HUES6 (cell line): Measurements from ENCODE around the gene LAMC3.

Source experiments
- H3K27ac ChIP-seq: 2 replicates; pipeline ENCODE4 v1.7.0; 2013; ENCODE audit warnings: low read depth, mild to moderate bottlenecking, low read length, inconsistent platforms
- H3K27me3 ChIP-seq: 2 replicates; pipeline ENCODE4 v1.6.1; 2013; ENCODE audit warnings: low read length; ENCODE audit not compliant: control insufficient read depth, insufficient read depth
- H3K36me3 ChIP-seq: 2 replicates; pipeline ENCODE4 v1.6.1; 2013; ENCODE audit warnings: low read length; ENCODE audit not compliant: control insufficient read depth, insufficient read depth
- H3K4me1 ChIP-seq: 2 replicates; pipeline ENCODE4 v1.6.1; 2013; ENCODE audit warnings: low read length; ENCODE audit not compliant: control insufficient read depth, insufficient read depth
- H3K4me3 ChIP-seq: 2 replicates; pipeline ENCODE4 v1.5.1; 2013; ENCODE audit warnings: low read depth, low read length
- H3K9ac ChIP-seq: one replicate; pipeline ENCODE4 v1.6.1; 2013; ENCODE audit warnings: mild to moderate bottlenecking, low read length
- H3K9me3 ChIP-seq: 2 replicates; pipeline ENCODE4 v1.6.1; 2013; ENCODE audit warnings: low read depth, low read length; ENCODE audit not compliant: control insufficient read depth, insufficient read depth

The LAMC3 gene

DNA sequence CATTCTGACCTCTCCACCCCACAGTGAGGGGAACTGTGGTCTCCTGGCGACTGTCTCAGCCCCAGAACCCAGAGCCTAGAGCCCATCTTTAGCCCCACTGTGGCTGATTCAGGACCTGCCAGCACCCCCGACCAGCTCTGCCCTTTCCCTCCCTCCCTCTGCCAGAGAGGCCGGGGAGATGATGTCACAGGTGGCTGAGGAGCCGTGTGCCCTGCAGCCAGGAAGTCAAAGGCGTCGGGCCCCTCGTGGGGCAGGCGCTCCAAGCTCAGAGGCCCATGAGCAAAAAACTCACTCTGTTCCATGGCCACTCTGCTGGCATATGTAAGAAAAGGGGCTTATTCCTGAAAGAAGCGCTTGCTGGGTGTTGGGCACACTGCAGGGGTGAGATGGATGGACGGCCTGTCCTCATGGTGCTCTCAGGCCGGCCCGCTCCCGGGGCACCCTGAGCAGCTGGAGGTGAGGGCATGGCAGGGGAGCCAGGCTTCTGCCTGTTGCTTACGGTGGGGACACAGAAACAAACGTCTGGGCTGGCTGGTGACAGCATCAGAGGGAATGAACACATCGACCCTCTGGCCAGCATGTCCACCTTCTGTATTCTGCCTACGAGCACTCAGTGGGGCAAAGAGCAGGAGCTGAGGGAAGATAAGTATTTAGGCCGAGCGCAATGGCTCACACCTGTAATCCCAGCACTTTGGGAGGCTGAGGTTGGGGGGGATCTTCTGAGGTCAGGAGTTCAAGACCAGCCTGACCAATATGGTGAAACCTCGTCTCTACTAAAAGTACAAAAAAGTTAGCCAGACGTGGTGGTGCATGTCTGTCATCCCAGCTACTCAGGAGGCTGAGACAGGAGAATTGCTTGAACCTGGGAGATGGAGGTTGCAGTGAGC lies 41.1 kb downstream of the LAMC3 start:
- Histone ChIP-seq H3K4me3 (no peak overlapping the region), H3K4me1 (no peaks in the 10 kb centered on the region), H3K27me3 (no peaks in the 10 kb centered on the region), H3K9ac (no peak overlapping the region), H3K36me3 (peaks cover 7% of the 10 kb centered on the region; the same call in 1 of the 2 replicates), H3K9me3 (no peaks in the 10 kb centered on the region), H3K27ac (no peak overlapping the region)

DNA sequence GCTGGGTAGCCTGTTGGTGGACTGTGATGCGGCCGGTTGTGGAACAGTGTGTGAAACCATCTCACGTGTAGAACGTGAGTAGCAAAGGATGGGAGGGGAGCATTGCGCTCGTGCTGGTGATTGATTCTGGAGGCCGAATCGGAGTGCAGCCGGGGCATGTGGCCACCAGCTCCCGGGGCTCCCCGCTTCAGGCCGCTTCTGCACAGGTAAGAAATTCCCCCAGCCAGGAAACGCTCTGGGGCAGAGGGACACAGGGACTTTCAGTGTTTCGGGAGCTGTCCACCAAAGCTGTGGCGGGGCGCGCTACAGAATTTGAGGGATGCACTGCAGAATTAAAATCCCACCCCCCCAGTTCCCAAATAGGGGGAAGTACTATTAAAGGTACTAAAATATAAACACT lies 41.9 kb downstream of the LAMC3 start:
- H3K4me3 ChIP-seq, result no peak overlapping the region
- no peaks in the 10 kb centered on the region for H3K9me3 ChIP-seq
- H3K36me3 ChIP-seq, result peaks cover 7% of the 10 kb centered on the region; the same call in 1 of the 2 replicates
- H3K27ac ChIP-seq, result no peak overlapping the region
- H3K27me3 ChIP-seq, result no peaks in the 10 kb centered on the region
- no peaks in the 10 kb centered on the region for H3K4me1 ChIP-seq
- no peak overlapping the region for H3K9ac ChIP-seq

DNA sequence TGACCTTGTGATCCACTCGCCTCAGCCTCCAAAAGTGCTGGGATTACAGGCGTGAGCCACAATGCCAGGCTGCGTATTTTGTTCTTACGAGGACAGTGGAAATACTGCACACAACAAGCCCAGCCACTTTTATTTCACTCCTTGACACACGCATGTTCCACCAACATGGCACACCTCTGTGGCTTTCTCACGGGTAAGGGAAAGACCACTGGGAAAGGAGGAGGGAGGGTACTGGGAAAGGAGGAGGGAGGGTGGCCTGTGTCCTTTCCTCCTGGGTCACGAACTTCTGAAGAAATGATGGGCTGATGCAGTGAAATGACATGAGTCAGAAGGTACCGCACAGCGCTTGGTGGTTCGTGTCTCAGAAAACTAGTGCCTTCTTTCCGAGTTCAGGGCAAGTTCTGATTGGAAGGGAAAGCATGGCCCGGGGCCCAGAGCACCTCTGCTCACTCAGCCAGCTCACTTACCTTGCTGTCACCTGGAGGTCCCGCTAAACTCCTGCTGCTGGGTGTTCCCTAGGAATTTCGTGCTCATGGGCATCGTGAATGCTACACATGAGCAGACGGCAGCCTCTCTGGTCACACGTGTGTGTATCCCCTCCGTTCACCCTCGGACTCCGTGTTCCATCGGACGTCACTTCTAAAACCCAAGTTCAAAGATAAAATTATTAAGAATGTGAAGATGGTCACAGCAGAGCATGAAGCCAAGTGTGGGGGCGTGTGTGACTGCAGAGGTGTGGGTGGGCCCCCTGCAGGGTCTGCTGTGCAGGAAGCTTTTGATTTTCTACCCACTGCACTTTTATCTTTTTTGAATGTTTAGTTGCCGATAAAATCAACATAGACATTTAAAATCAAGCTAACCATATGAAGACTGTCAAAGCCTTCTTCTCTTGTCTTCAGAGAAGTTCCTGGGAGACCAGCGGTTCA lies 42.9 kb downstream of the LAMC3 start:
- H3K27me3 ChIP-seq, result no peaks in the 10 kb centered on the region
- no peaks in the 10 kb centered on the region for H3K4me1 ChIP-seq
- H3K27ac ChIP-seq, result no peak overlapping the region
- no peaks in the 10 kb centered on the region for H3K9me3 ChIP-seq
- peaks cover 7% of the 10 kb centered on the region; the same call in 1 of the 2 replicates for H3K36me3 ChIP-seq
- no peak overlapping the region for H3K9ac ChIP-seq
- no peak overlapping the region for H3K4me3 ChIP-seq

DNA sequence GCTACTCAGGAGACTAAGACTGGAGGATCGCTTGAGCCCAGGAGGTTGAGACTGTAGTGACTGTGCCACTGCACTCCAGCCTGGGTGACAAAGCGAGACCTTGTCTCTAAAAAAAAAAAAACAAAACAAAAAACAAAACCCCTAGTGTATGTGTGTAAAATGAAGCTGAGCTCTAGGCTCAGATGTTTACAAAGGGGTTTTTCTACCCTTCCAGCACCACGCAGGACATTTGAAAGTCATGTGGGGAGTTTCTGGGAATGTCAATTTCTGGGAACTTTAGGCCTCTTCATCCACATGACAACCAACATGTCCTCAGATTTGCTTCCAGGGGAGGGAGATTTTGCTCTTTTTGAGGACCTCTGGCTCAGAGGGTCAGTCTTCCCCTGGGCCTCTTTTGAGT lies 44.9 kb downstream of the LAMC3 start:
- H3K9ac ChIP-seq, result no peak overlapping the region
- peaks cover 6% of the 10 kb centered on the region; the same call in 1 of the 2 replicates for H3K36me3 ChIP-seq
- no peaks in the 10 kb centered on the region for H3K4me1 ChIP-seq
- no peaks in the 10 kb centered on the region for H3K9me3 ChIP-seq
- H3K27me3 ChIP-seq, result no peaks in the 10 kb centered on the region
- no peak overlapping the region for H3K27ac ChIP-seq
- H3K4me3 ChIP-seq, result no peak overlapping the region

DNA sequence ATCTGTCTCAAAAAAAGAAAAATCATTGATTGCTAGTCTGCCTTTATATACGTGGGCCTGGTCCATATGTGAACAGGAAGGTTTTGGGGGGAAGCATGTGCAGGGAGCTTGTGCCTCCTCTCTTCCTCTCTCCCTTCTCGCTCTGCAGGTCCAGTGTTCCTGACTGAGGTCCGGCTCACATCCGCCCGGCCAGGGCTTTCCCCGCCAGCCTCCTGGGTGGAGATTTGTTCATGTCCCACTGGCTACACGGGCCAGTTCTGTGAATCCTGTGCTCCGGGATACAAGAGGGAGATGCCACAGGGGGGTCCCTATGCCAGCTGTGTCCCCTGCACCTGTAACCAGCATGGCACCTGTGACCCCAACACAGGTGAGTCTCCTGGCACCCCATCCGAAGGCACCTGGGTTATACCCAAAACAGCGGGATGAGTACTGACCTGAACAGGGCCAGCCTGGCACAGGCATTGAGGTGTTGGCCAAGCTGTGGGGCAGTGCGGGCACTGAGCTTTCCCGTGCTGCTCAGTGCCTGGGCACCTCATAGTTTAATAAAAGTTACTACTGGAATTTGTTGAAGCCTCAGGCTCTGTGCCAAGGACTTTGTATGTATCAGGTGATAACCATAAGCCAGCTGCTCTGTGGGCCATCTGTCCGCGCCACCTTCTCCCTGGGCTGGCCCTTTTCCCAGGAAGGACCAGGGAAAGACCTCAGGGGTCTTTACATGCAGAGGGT lies 48.0 kb downstream of the LAMC3 start:
- no peaks in the 10 kb centered on the region for H3K9me3 ChIP-seq
- no peaks in the 10 kb centered on the region for H3K27me3 ChIP-seq
- H3K4me1 ChIP-seq, result no peaks in the 10 kb centered on the region
- peaks cover 12% of the 10 kb centered on the region; the same call in 1 of the 2 replicates for H3K36me3 ChIP-seq
- no peak overlapping the region for H3K4me3 ChIP-seq
- no peak overlapping the region for H3K27ac ChIP-seq
- no peak overlapping the region for H3K9ac ChIP-seq

DNA sequence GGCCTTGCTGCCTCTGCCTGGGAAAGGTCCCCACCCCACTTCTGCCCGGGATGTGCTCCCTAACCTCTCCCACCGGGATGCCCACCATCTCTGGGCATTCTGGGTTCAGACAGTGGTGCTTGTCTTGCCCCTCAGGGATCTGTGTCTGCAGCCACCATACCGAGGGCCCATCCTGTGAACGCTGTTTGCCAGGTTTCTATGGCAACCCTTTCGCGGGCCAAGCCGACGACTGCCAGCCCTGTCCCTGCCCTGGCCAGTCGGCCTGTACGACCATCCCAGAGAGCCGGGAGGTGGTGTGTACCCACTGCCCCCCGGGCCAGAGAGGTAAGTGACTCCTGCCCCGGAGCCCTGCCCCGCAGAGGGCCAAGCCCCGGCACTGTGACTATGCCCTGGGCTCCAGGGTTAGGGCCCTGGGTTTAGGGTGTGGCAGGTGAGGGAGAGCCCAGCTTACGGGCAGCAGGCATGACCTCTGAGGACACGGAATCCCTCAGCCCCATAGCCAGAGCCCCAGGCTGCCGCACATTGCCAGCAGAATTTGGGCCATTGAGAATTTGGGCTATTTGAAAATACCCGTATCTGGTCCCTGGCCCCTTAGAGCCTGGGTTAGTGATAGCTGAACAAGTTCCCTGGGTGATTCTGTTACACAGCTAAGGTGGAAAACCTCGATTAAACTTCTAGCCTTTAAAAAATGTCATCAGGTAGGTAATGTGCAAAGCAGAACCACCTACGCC lies 52.1 kb downstream of the LAMC3 start:
- H3K36me3 ChIP-seq, result peaks cover 16% of the 10 kb centered on the region; the same call in 1 of the 2 replicates
- no peak overlapping the region for H3K27ac ChIP-seq
- H3K9me3 ChIP-seq, result no peaks in the 10 kb centered on the region
- H3K9ac ChIP-seq, result no peak overlapping the region
- no peaks in the 10 kb centered on the region for H3K4me1 ChIP-seq
- H3K27me3 ChIP-seq, result no peaks in the 10 kb centered on the region
- no peak overlapping the region for H3K4me3 ChIP-seq

DNA sequence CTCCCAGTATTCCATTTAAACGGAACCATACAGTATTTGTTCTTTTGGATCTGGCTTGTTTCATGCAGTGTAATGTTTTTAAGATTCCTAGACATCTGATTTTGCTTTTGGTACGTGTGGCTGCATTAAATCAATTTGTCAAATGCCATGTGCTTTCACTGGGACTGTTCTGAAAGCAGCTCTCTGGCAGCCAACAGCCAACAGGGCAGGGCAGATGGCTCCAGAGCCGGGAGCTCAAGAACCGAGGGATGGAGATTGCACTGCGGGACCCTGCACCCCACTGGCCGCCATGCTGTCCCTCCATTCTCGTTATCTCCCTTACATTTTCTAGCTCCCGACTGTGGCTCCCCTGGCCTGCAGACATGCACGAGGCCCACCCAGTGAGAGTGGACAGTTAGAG lies 54.0 kb downstream of the LAMC3 start:
- H3K27ac ChIP-seq, result no peak overlapping the region
- H3K4me3 ChIP-seq, result no peak overlapping the region
- no peaks in the 10 kb centered on the region for H3K9me3 ChIP-seq
- no peaks in the 10 kb centered on the region for H3K4me1 ChIP-seq
- H3K9ac ChIP-seq, result no peak overlapping the region
- no peaks in the 10 kb centered on the region for H3K27me3 ChIP-seq
- peaks cover 16% of the 10 kb centered on the region; the same call in 1 of the 2 replicates for H3K36me3 ChIP-seq

DNA sequence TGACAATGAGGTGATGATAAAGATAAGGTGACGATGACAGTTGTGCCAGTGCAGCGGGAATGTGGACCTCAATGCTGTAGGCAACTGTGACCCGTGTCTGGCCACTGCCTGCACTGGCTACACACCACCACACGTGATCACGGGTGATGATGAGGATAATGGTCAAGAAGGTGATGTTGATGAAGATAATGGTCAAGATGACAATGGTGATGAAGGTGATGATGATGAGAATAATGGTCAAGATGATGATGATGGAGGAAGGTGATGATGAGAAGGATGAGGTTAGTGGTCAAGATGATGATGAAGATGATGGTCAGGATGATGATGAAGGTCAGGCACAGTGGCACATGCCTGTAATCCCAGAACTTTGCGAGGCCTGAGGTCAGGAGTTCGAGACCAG lies 56.6 kb downstream of the LAMC3 start:
- no peaks in the 10 kb centered on the region for H3K27me3 ChIP-seq

DNA sequence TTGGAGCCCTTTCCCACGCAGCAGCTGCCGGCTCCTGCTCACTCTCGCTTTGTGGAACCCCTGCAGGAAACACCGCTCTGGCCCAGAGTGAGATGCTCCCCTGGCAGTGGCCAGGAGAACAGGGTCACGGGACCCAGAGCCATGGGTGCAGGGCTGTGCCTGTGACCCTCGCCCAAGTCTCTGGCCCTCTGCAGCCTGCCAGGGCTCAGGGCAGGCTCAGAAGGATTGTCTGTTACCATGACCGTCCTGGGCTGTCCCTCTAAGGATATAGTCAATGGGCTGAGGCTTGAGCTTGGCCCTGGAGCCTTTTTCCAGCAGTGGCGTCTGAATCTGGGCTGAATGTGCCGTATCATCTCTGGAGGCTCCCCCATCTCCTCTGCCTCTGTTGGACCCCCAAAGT lies 58.7 kb downstream of the LAMC3 start:
- Histone ChIP-seq H3K4me1 (no peaks in the 10 kb centered on the region), H3K9me3 (no peaks in the 10 kb centered on the region), H3K4me3 (no peak overlapping the region), H3K36me3 (peaks cover 21% of the 10 kb centered on the region), H3K27ac (no peak overlapping the region), H3K9ac (no peak overlapping the region), H3K27me3 (no peaks in the 10 kb centered on the region)

More for the DNA sequence above, 56.6 kb downstream of the LAMC3 start:
- Histone ChIP-seq H3K9me3 (no peaks in the 10 kb centered on the region), H3K4me1 (no peaks in the 10 kb centered on the region), H3K9ac (no peak overlapping the region), H3K4me3 (no peak overlapping the region), H3K27ac (no peak overlapping the region), H3K36me3 (peaks cover 14% of the 10 kb centered on the region)
